ENCODE results near the gene LCORL. TPM values are rescaled to one million over a fixed set of nuclear protein-coding genes. Genes with fewer than 3 reads are reported as not detected.

LCORL gene
- total RNA-seq, 1 experiment from 2014 or later: 18.1 TPM

DNA sequence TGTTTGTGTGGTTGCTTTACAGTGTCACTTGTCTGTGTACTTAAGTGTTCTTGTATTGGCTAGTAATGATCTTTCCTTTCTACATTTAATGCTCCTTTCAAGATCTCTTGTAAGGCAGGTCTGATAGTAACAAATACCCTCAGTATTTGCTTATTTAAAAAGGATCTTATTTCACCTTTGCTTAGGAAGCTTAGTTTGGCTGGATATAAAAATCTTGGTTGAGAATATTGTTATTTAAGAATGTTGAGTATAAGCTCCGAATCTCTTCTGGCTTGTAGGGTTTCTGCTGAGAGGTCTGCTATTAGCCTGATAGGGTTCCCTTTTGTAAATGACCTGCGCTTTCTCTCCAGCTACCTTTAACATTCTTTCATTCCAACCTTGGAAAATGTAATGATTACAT is 35.7 kb downstream of the LCORL start:
- no peaks in the 10 kb centered on the region for H3K27me3 ChIP-seq
- H3K4me1 ChIP-seq: no peaks in the 10 kb centered on the region
- H3K36me3 ChIP-seq: peaks cover 11% of the 10 kb centered on the region
- H3K27ac ChIP-seq: no peak overlapping the region
- H3K9me3 ChIP-seq (replicated peaks): 0 out of 2 replicates have a peak, but pooled peaks cover 6% of the 10 kb centered on the region
- no peak for DNase-seq
- no peak overlapping the region for H3K4me3 ChIP-seq

GRCh38 chr4:17981063-17981462 is 40.5 kb downstream of the LCORL start:
- Histone ChIP-seq H3K4me3 (no peak overlapping the region), H3K27me3 (no peaks in the 10 kb centered on the region), H3K36me3 (peaks cover 3% of the 10 kb centered on the region; the same call in 1 of the 2 replicates), H3K9me3 (replicated peaks) (0 out of 2 replicates have a peak, but pooled peaks cover 6% of the 10 kb centered on the region), H3K27ac (no peak overlapping the region), H3K4me1 (no peaks in the 10 kb centered on the region)
- no peak for DNase-seq

GRCh38 chr4:17968721-17969120 is 52.8 kb downstream of the LCORL start:
- H3K9me3 ChIP-seq (replicated peaks): no peaks in the 10 kb centered on the region
- H3K27ac ChIP-seq: no peak overlapping the region
- no peaks in the 10 kb centered on the region for H3K27me3 ChIP-seq
- no peak for DNase-seq
- no peaks in the 10 kb centered on the region for H3K4me1 ChIP-seq
- H3K4me3 ChIP-seq: no peak overlapping the region
- no peaks in the 10 kb centered on the region; the same call in 1 of the 2 replicates for H3K36me3 ChIP-seq

GRCh38 chr4:17967078-17967477 is 54.5 kb downstream of the LCORL start:
- no peak overlapping the region for H3K27ac ChIP-seq
- H3K27me3 ChIP-seq: no peaks in the 10 kb centered on the region
- H3K9me3 ChIP-seq (replicated peaks): no peaks in the 10 kb centered on the region
- no peaks in the 10 kb centered on the region for H3K4me1 ChIP-seq
- H3K36me3 ChIP-seq: no peaks in the 10 kb centered on the region; the same call in 1 of the 2 replicates
- DNase-seq: no peak
- no peak overlapping the region for H3K4me3 ChIP-seq

DNA sequence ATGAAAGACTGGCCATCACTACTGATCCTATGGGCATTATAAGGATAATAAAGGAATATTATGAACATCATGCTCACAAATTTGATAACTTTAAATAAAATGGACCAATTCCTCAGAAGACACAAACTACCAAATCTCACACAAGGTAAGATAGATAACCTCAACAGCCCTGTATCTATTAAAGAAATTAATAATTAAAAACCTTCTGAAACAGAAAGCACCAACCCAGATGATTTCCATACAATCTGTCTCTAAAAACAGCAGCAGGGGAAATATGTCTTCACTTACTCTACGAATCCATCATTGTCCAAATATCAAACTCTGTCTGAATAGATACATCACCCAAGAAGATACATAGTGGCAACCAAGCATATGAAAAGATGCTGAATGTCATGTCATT is 55.2 kb downstream of the LCORL start:
- no peak overlapping the region for H3K27ac ChIP-seq
- DNase-seq: no peak
- no peaks in the 10 kb centered on the region for H3K27me3 ChIP-seq
- no peaks in the 10 kb centered on the region for H3K4me1 ChIP-seq
- H3K4me3 ChIP-seq: no peak overlapping the region
- H3K36me3 ChIP-seq: no peaks in the 10 kb centered on the region; the same call in 1 of the 2 replicates
- H3K9me3 ChIP-seq (replicated peaks): no peaks in the 10 kb centered on the region

DNA sequence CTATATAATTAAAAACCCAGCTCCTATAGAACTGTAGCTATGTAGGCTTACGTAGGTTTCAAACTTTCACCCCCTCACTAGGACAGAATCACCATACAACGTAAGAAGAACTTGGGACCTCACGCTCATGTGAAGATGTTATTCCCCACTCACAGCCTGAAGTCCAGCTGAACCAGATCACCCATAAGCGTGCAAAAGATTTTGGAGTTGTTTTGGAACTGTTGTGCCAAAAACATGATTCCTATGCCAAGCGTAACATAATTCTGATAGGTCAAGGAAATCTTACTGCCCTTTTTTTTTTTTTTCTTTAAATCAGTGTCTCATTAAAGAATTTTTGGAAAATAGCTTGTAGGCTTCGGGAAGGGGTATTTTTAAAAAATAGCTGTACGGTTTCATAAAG is 57.0 kb downstream of the LCORL start:
- no peaks in the 10 kb centered on the region for H3K4me1 ChIP-seq
- H3K4me3 ChIP-seq: no peak overlapping the region
- H3K9me3 ChIP-seq (replicated peaks): no peaks in the 10 kb centered on the region
- H3K27me3 ChIP-seq: no peaks in the 10 kb centered on the region
- no peaks in the 10 kb centered on the region; the same call in 1 of the 2 replicates for H3K36me3 ChIP-seq
- DNase-seq: no peak
- no peak overlapping the region for H3K27ac ChIP-seq

- DNase-seq: no peak
- Histone ChIP-seq H3K27ac (no peak overlapping the region), H3K4me3 (no peak overlapping the region), H3K27me3 (no peaks in the 10 kb centered on the region), H3K36me3 (no peaks in the 10 kb centered on the region), H3K9me3 (replicated peaks) (no peaks in the 10 kb centered on the region), H3K4me1 (no peaks in the 10 kb centered on the region)
Measured at GRCh38 chr4:17962171-17962570, 59.4 kb downstream of the LCORL start.

GRCh38 chr4:17961249-17961648 is 60.3 kb downstream of the LCORL start:
- Histone ChIP-seq H3K4me3 (no peak overlapping the region), H3K9me3 (replicated peaks) (no peaks in the 10 kb centered on the region), H3K4me1 (no peaks in the 10 kb centered on the region), H3K27me3 (no peaks in the 10 kb centered on the region), H3K27ac (no peak overlapping the region), H3K36me3 (no peaks in the 10 kb centered on the region; the same call in 1 of the 2 replicates)
- DNase-seq: no peak

DNA sequence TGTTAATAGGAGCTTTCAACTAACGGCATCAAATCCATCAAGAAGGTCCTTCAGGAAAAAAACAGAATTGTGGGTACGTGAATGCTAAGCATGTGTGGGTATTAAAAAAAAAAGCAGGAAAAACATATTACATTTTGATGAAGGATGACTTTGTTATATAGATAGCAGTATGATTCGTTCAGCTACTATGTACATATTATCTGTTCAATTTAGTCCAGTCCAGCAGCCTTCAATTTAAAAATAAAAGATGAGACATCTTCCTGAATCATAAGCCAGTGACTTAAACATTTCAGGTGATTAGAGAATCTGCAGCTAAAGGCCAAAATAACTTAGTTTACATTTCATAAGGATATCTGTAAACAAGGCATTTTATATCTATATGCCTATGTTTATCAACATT is 63.4 kb downstream of the LCORL start:
- Histone ChIP-seq H3K36me3 (peaks cover 8% of the 10 kb centered on the region; the same call in 1 of the 2 replicates), H3K27ac (no peak overlapping the region), H3K9me3 (replicated peaks) (no peaks in the 10 kb centered on the region), H3K27me3 (no peaks in the 10 kb centered on the region), H3K4me3 (no peak overlapping the region), H3K4me1 (no peaks in the 10 kb centered on the region)
- no peak for DNase-seq

- Histone ChIP-seq H3K4me3 (no peak overlapping the region), H3K27me3 (no peaks in the 10 kb centered on the region), H3K36me3 (peaks cover 8% of the 10 kb centered on the region; the same call in 1 of the 2 replicates), H3K9me3 (replicated peaks) (no peaks in the 10 kb centered on the region), H3K4me1 (no peaks in the 10 kb centered on the region), H3K27ac (no peak overlapping the region)
- no peak for DNase-seq
Measured at GRCh38 chr4:17957688-17958087, 63.9 kb downstream of the LCORL start.

GRCh38 chr4:17956245-17956644 is 65.3 kb downstream of the LCORL start:
- Histone ChIP-seq H3K4me1 (no peaks in the 10 kb centered on the region), H3K27ac (no peak overlapping the region), H3K4me3 (no peak overlapping the region), H3K36me3 (peaks cover 8% of the 10 kb centered on the region), H3K9me3 (replicated peaks) (no peaks in the 10 kb centered on the region), H3K27me3 (no peaks in the 10 kb centered on the region)
- DNase-seq: no peak

DNA sequence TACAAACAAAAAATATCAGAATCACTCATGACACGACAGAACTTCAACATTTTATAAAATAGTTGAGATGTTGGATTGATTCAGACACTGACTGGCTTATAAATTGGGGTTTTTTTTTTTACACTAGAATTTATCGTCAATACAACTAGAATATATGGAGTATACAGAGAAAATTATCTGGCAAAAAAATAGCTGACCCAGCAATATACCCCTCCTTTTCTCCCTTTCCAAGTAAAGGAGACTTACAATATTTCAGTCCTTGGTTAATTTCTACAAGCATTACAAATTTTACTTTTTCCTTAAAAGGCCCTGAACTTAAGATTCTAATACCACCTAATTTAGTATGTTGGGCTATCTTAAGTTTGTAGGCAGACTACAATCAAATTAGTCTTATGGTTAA is 76.3 kb downstream of the LCORL start:
- DNase-seq: no peak
- Histone ChIP-seq H3K36me3 (peaks cover 3% of the 10 kb centered on the region; the same call in 1 of the 2 replicates), H3K4me3 (no peak overlapping the region), H3K27ac (no peak overlapping the region), H3K9me3 (replicated peaks) (no peaks in the 10 kb centered on the region), H3K4me1 (no peaks in the 10 kb centered on the region), H3K27me3 (no peaks in the 10 kb centered on the region)

- Histone ChIP-seq H3K4me1 (no peaks in the 10 kb centered on the region), H3K9me3 (replicated peaks) (no peaks in the 10 kb centered on the region), H3K27me3 (no peaks in the 10 kb centered on the region), H3K4me3 (no peak overlapping the region), H3K36me3 (peaks cover 3% of the 10 kb centered on the region), H3K27ac (no peak overlapping the region)
- DNase-seq: no peak
Measured at GRCh38 chr4:17941731-17942130, 79.8 kb downstream of the LCORL start.

GRCh38 chr4:17939054-17939453 is 82.5 kb downstream of the LCORL start:
- no peak for DNase-seq
- no peaks in the 10 kb centered on the region; the same call in 1 of the 2 replicates for H3K36me3 ChIP-seq
- H3K9me3 ChIP-seq (replicated peaks): no peaks in the 10 kb centered on the region
- no peaks in the 10 kb centered on the region for H3K27me3 ChIP-seq
- no peaks in the 10 kb centered on the region for H3K4me1 ChIP-seq
- no peak overlapping the region for H3K27ac ChIP-seq
- no peak overlapping the region for H3K4me3 ChIP-seq

DNA sequence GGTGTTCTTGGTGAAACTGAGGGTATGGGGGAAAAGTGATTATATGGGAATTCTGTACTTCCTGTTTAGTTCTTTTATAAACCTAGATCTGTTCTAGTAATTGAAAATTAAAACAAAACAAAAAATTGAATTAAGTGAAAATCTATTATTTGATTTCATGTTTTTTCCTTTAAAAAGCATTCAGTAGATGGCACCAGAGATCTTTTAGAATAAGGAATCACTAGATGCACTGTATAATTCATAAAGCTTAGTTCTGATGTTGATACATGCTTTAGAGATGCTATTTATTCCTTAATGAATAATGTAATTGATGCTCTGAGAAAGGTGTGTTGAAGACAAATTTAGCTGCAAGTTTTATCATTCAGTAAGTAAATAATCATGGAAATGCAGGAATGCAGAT is 87.3 kb downstream of the LCORL start:
- no peak overlapping the region for H3K27ac ChIP-seq
- no peak for DNase-seq
- no peaks in the 10 kb centered on the region for H3K27me3 ChIP-seq
- H3K4me3 ChIP-seq: no peak overlapping the region
- H3K36me3 ChIP-seq: no peaks in the 10 kb centered on the region; the same call in 1 of the 2 replicates
- H3K9me3 ChIP-seq (replicated peaks): no peaks in the 10 kb centered on the region
- H3K4me1 ChIP-seq: no peaks in the 10 kb centered on the region

DNA sequence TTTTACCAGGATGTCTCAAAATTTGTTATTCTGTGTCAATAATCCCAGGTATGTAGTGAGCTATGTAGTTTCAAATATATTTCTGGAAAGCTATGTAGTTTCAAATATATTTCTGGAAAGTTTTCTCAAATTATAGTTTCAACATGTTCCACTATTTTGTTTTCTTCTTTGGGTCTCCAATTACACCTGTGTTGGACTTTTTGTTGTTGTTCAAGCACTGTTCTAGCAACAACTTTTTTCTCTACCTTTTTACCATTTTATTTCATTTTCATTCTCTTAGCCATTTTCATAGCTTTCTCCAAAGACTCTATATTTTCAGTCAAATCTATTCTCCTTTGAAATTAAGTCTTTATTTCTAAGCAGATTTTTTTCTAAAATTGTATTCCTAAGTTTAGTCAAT is 88.4 kb downstream of the LCORL start:
- H3K9me3 ChIP-seq (replicated peaks): no peaks in the 10 kb centered on the region
- no peak overlapping the region for H3K27ac ChIP-seq
- no peak overlapping the region for H3K4me3 ChIP-seq
- no peaks in the 10 kb centered on the region for H3K4me1 ChIP-seq
- no peaks in the 10 kb centered on the region for H3K27me3 ChIP-seq
- no peaks in the 10 kb centered on the region; the same call in 1 of the 2 replicates for H3K36me3 ChIP-seq
- DNase-seq: no peak

Data from SJCRH30 (cell line).